Measurements from ENCODE around the gene SLC5A2.

DNA sequence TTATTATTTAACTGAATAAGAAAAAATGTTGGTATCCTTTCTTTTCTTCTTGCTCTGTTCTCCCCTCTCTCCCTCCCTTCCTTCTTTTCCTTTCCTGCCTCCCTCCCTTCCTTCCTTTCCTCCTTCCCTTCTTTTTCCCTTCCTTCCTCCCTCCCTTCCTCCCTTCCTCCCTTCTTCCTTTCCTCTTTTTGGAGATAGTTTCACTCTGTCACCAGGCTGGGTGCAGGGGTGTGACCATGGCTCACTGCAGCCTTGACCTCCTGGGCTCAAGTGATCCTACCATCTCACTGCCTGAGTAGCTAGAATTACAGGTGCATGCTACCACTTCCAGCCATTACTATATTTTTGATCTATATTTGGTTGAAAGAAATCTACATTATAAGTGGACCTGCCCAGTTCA lies 31.0 kb downstream of the SLC5A2 start:
- no peak for TF ChIP-seq EZH2 (IDR thresholded peaks at IDR 0.05; ENCODE audit: insufficient read depth, poor library complexity, severe bottlenecking)
- no peak for TF ChIP-seq EZH2phosphoT487 (IDR thresholded peaks at IDR 0.05; ENCODE audit: insufficient read depth, low read depth)

All from GM23248 (cell line).